NCI-H460 (cell line): ENCODE measurements around the gene PIAS4. TPM values are rescaled to one million over a fixed set of nuclear protein-coding genes. Genes with fewer than 3 reads are reported as not detected.
A peak's percentile ranks its signal among the peaks of the same experiment; 100 is the strongest.

Experiments
- DNase-seq: peaks from one replicate; pipeline ENCODE4 v3.0.0-alpha.2; 2016; ENCODE audit warnings: low read depth; ENCODE audit errors: extremely low read depth
- total RNA-seq: library from RNA; depleted of rRNA; stranded (reverse); fragments of >200 nt; shearing (Covaris generic); gene quantifications from 2 replicates; pipeline ENCODE4 v1.2.3, GENCODE V29; 2014

Gene PIAS4
- total RNA-seq, 1 experiment from 2014 or later, result 14.2 TPM

DNA sequence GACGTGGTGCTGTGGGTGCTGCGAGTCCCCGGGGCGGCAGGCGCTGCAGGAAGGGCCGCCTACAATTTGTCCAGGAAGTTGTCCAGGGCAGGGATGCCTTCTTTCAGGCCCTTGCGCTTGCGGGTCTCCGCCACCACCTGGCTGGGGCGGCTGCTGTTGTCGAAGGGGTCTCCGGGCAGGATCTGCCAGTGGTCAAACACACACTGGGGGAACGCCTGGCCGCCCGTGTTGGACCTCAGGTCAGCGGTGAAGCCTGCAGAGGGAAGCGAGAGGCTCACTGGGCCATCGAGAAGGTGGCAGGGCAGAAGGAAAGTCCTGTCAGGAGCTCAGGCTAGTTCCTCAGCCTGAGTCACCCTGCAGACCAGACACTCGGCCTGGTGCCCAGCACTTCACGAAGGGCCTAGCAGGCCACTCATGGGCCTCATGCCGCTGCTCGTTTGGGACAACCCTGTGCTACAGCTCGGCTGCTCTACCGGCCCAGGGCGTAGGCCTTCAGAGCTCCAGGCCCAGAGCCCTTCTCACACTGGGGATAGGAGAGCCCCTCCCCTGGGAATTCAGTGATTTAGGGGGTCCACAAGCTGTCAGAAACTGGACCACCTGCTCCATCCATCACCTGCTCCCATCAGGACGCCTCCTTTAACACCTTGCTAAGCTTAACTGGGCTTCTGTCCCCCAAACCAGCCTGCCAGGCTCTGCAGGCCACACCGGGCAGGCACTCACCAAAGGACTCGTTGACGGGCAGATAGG, 30.9 kb upstream of the PIAS4 start:
- DNase-seq, result no peak

GRCh38 chr19:3977242-3978143, 30.0 kb upstream of the PIAS4 start:
- no peak for DNase-seq

- no peak for DNase-seq
These were observed 29.4 kb upstream of the PIAS4 start for GRCh38 chr19:3978145-3978544.

GRCh38 chr19:3979289-3979673, 28.3 kb upstream of the PIAS4 start:
- no peak for DNase-seq

GRCh38 chr19:3979674-3980352, 27.7 kb upstream of the PIAS4 start:
- DNase-seq, result no peak

GRCh38 chr19:3980353-3981251, 26.9 kb upstream of the PIAS4 start:
- no peak for DNase-seq

DNA sequence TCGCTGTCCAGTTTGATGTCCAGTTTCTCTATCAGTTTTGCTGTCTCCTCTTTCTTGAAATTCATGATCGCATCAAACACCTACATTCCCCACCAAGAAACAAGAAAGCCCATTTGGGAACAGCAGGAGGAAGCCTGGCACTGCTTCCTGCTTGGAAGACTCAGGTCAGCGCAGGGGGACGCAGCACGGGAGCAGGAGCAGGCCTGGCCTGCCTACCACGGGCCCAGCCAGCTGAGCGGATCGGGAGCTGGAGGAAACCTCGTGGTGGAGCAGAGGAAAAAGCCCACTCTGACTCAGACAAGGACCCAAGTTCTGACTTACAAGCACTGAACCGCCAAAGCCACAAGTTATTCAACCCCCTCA, 26.2 kb upstream of the PIAS4 start:
- DNase-seq, result no peak

DNA sequence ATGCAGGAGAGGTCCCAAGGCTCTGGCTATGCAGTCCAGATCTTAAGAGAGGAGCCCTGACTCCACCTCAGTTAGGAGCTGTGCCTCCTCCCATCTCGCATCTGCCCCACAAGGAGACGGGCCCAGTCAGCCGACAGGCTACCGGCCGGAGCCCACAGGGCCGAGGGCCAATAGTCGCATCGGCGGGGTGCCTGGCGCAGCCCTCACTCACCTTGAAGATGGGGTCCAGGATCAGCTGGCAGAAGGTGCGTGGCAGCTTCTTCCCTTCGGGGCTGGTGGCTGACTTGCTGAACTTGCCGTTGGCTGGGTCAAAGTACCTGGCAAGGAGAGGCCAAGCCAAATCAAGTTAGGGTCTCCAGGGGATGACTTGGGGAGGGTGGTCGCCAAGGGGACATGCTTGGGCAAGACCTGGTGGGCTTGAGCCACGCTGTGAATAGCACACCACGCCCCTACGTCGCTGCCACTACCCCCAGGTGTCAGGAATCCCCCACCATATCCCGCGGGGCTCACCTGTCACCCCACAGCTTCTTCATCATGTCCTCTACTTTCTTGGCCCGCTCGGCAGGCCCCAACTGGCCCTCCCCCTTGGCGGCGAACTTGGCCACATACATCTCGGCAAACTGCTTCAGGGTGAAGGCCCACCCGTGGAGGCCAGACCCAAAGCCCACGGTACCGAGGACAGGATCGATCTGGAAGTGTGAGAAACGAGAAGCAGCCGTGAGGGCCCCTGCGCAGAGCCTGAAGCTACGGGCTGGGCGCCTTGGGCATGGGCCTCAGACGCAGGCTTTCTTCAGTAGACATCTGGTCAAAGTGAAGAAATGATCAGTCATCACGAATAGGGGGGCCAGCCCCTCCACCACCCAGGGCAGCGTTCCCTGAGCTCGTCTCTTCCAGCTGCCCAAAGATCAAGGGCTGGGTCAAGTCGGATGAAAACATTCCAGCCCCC, 25.5 kb upstream of the PIAS4 start:
- DNase-seq, result no peak

DNA sequence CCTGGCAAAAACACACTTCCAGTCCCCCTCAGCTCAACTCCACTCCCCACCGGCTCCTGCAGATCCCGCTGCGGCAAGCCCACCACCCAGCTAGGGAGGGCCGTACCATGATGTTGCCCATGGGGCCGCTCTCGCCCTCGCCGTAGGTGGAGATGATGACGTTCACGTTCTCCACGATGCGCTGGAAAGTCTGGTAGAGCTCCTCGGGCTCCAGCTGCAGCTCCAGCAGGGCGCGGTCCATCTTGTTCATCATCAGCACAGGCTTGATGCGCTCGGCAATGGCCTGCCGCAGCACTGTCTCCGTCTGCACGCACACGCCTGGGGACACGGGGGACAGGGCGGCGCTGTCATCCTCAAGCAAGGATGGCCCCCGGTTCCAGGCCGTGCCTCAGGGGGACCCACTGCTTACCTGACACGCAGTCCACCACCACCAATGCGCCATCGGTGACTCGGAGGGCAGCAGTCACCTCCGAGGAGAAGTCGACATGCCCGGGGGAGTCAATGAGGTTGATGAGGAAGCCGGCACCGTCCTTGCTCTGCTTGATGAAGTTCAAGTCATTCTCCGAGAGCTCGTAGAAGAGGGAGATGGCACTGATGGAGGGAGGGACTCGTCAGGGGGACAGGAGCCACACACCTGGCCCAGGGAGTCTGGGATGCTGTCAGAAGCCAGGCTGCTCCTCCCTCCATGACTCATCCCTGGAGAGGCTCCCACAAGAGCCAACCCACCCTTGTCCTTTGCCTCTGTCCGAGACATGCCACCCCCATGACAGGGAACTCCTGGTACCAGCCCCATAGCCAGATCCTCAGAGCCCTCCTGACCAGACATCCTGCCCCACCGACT, 24.6 kb upstream of the PIAS4 start:
- DNase-seq, result no peak

- DNase-seq, result no peak
These were observed 24.0 kb upstream of the PIAS4 start for GRCh38 chr19:3983542-3983914.

DNA sequence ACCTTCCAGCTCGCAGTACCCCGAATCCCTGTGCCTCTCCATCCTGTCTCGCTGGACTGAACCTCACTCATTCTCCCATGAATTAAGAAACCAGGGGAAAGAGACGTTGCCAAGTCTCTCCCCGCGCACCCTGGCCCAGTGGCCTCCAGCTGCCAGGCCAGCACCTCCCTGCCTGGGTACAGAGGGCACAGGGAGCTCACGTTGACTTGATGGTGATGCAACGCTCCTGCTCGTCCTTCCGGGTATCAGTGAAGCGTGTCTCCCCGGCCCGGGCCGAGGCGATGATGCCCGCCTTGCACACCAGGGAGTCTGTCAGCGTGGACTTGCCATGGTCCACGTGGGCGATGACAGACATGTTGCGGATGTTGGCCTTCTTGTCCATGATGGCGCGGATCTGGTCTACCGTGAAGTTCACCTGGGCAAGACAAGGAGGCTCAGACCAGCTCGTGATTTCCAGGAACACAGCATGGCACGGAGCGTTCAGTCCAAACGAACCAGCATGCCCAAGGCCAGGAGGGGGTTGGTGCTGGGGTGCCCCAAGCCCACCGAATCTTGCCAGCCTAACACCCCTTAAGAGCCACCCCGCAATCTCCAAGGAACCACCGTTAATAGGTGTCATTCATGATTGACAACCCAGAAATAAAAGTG, 23.5 kb upstream of the PIAS4 start:
- DNase-seq, result no peak

DNA sequence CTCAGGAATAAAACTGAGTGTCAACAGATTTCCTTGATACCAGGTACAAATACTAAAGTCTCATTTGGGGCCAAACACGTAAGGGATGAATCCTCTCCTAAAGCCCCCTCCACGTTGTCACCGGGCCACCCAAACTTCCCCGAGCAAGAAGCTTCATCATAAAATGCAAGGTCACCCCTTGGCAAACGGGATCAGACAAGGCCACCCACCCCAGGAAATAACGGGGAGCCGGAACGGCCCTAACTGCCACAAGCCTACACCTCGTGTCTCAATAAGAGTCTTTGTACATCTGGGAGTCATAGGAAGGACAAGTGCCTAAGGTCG, 23.0 kb upstream of the PIAS4 start:
- DNase-seq, result no peak

DNA sequence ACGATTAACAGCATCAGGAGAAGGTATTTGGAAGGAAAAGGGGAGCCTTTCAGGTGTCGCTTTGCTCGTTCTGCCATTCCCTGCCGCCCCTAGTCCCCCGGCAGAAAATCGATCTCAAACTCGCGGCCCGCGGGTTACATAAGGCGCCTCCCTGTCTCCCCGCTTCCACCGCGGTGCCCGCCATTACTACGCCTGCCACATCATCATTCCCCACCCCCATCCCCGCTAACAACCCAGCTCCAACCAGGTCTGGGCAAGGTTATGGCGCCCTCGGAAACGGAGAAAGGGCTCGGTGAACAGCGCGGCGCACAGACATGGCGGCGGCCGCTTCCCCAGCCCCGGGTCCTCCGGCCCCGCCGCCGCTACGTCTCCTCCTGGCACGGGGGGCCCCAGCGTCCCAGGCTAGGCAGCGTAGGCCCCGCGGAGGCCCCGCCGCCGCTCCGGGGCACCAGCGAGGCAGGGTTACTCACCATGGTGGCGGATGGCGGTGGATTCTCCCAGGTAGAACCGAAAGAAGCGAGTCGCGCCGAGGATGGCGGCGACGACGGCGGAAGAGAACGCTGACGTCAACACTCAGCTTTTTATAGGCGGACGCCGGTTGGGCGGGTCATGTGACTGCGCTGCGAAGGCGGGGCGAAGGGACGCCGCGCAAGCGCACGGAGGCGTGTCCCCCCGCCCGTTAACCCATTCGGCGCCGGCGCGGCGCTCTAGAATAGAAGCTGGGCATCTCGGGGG, 22.5 kb upstream of the PIAS4 start, which contains the start of gene EEF2:
Gene EEF2, minus strand, starts transcription at position 556 of the 735 bp plus-strand sequence. Its CDS starts 83 bp downstream, at position 473.
- DNase-seq, result peak; percentile 76

GRCh38 chr19:3985643-3986259, 21.8 kb upstream of the PIAS4 start:
- DNase-seq, result no peak

DNA sequence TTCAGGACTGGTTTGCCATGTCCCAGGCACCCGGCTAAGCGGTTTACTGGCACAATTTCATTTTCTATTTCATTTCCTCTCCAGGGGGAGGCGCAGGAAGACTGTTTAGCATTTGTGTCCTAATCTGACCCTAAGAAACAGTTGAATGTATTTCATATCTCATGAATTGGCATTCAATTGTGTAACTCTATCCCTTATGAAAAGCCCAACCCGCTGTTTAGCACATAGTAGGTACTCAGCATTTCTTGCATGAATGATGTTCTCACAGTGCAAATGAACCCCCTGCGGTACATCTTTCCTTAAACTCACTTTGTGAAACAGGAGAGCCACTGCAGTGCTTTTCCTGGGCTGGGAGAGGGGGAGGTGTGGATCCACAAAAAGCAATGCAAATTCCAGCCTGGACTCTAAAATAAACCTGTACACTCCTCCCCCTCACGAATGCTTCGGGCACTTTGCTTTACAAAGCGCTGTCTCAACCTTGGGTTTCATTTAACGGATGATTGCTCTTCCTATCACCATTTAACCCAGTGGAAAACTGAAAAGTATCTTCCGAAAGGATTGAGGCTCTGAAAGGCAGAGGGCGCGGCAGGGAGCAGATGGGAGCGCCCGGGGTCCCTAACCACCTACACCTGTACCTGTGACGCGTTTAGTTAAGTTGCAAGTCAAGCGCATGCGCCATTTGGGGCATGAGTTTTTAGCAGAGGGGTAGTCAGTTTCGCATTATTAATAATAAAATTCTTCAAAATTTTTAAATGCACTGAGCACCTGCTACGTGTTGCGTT, 21.1 kb upstream of the PIAS4 start:
- peak; percentile 77 for DNase-seq
